AG09319 (cell line): Measurements from ENCODE around the gene EFL1.

Source experiments
- DNase-seq: peaks from one replicate; pipeline ENCODE4 v3.0.0-alpha.2; 2010; ENCODE audit warnings: low read depth; ENCODE audit errors: extremely low read depth
- CTCF ChIP-seq: IDR thresholded peaks from 2 replicates; pipeline ENCODE4 v1.5.1; 2011; ENCODE audit warnings: low read depth, mild to moderate bottlenecking, inconsistent platforms, low read length, moderate library complexity

EFL1 gene

DNA sequence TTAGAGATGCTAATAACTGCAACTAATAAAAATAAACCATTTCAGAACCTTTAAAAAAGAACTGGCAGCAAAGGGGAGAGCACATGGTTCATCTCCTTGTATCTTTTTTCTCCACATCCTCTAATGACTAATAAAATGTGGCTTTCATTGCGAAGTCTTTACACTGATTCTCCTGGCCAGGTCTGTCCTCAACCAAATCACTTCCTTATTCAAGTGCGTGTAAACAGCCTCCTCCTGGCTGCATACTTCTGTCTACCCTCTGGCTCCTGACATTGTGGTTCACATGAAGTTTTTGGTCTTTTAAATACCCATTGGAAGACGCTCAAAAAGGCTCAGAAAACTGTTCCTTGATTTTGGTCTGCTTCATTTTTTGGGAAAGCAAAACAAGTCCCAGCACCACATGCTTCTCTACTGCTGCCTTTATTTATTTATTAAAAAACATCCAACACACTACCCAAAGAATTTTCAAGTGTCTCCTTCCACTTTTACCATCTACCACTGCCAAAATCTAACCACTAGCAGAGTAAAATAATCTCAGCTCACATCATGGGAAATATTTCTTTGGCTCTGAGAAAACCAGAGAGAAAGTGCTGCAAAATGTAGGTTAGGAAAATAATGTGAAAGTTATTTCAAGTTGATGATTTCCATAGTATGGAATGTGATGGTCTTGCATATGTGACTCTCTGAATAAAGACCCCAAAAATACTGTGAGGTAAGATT lies 85.1 kb downstream of the EFL1 start:
- TF ChIP-seq CTCF = no peak

GRCh38 chr15:82176542-82176941 lies 86.0 kb downstream of the EFL1 start:
- TF ChIP-seq CTCF = no peak
- no peak for DNase-seq

More for the DNA sequence above, 85.1 kb downstream of the EFL1 start:
- DNase-seq = peak; percentile 28

DNA sequence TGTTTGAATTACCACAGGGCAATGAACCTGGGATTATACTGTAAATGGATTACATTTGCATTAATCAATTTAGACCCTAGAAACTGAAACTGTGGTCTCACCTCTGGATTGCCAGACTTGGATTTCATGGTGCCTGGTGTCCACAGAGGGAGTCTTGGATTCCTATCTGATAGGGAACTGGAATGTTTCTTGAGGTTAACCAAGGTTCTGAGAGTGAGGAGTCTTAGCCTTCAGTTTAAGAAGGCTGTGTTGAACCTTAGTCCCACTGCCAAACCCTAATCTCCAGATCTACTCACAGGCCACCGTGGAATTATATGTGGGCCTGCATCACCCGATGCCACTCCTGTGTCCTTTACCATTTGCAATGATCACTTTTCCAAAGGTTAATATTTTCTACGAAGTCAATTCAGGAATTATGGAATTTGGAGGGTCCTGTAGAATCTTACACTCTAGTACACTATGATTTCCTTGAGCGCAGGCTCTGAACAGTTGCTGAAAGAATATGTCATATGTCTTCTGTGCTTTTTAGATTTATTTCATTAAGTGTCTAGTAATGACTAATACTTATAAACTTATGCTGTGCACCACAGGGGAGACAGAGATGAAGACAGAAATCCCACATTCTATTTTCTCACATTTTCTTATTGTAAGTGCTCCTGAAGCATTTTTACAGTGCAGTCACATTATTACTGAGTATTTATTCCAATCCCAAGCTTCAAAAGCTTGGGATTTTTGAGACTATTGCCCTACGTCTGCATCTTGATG lies 87.9 kb downstream of the EFL1 start:
- no peak for TF ChIP-seq CTCF
- DNase-seq = no peak

- no peak for TF ChIP-seq CTCF
- no peak for DNase-seq
Measured at GRCh38 chr15:82173108-82173507, 89.4 kb downstream of the EFL1 start.

DNA sequence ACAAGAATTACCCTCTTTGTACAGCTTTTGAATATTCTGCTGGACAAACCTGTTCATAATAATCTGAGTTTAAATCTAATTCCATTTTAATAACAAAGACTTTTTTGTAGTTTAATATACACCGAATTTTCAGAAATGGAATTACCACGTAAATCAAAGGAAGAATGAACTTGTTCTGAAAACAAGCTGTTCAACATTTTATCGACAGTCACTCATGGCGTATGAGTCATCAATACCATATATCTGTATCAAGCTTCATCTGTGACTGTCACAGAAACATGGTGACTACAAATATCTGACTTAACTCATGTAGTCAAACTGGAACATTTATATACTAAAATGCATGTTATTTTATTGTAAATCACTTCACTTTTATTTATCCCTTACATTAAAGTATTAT lies 90.0 kb downstream of the EFL1 start:
- TF ChIP-seq CTCF = no peak
- no peak for DNase-seq

DNA sequence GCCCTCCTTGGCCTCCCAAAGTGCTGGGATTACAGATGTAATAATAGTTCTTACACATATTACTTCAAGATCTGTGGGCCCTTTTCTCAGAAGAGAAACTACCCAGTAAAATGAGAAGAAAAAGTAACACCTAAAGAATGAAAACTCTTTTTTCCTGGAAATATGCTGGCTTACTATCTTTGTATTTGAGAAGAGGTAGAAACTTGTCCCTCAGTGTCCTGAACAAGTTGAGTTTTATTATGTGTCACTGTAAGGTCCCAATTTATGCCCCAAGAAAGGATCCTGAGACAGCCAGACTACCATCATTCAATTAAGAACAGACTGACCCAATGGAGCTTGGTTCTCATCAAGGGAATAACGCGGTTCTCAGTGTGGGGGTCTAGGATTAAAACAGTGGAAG lies 93.8 kb downstream of the EFL1 start:
- no peak for TF ChIP-seq CTCF
- DNase-seq = no peak

DNA sequence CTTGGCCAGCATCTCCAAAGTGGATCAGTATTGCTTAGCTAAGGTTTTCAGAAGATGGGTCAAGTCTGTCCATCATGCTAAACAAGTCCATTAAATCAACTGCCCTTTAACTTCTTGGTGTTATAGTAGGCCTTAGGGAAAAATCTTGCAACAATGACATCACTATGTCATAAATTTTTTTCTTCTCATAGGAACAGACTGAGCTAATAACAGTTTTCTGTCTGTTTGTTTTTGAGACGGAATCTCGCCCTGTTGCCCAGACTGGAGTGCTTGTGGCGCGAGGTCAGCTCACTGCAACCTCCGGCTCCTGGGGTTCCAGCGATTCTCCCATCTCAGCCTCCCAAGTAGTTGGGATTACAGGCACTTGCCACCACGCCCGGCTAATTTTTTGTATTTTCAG lies 94.2 kb downstream of the EFL1 start:
- no peak for TF ChIP-seq CTCF
- DNase-seq = no peak
